Activated effector memory CD4-positive, alpha-beta T cell treated with anti-CD3 and anti-CD28 coated beads, Interleukin-2, amount 50 U/mL, for 16 hours (primary cell): ENCODE data around the gene TNS3.

Experiments used
- DNase-seq: peaks from one replicate; pipeline ENCODE4 v3.0.0-alpha.2; 2020

TNS3 gene

GRCh38 chr7:47539398-47540052, 42.4 kb downstream of the TNS3 start:
- no peak for DNase-seq

- no peak for DNase-seq
These were observed 43.0 kb downstream of the TNS3 start for GRCh38 chr7:47538846-47539311.

GRCh38 chr7:47537716-47538675, 43.9 kb downstream of the TNS3 start:
- no peak for DNase-seq

DNA sequence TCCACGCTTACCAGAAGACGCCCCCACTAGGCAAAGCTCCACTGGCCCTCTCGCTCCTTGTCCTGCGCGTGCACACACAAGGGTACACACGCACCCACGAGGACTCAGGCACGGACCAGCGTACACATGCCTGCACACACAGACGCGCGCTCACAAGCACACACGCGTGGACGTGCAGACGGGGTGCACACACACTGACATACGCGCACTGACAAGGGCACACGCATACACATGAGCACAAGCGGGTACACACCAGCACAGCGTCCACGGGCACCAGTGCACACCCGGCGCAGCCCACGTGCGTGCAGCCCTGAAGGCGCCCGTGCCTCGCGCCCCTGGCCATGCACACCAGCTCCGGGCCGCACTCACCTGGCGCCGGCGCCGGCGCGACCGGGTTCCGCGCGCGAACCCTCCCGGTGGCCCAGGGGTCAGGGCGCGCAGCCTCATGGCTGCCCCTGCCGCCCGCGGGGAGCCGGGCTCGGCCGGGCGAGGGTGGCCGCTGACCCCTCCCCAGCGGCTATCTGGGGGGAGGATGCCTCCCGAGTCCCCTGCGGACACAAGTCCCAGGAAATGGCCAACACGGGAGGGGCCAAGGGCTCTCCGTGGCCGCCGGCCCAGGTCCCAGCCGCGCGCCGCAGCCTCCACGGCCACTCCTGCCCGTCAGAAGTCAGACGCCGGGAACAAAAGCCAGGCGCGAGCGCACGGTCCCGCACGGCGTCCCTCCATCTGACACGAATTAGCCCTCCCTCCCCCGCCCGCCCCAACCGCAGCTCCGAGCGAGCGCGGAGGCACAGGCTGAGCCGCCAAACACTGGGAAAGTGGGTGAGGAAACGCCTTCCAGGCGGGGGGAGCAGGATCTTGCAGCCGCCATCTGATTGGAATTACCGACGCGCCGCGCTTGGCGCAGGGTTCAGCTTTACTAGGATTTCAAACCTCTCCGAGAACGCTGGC, 45.0 kb downstream of the TNS3 start:
- no peak for DNase-seq

GRCh38 chr7:47535704-47536628, 45.9 kb downstream of the TNS3 start:
- DNase-seq, result no peak

DNA sequence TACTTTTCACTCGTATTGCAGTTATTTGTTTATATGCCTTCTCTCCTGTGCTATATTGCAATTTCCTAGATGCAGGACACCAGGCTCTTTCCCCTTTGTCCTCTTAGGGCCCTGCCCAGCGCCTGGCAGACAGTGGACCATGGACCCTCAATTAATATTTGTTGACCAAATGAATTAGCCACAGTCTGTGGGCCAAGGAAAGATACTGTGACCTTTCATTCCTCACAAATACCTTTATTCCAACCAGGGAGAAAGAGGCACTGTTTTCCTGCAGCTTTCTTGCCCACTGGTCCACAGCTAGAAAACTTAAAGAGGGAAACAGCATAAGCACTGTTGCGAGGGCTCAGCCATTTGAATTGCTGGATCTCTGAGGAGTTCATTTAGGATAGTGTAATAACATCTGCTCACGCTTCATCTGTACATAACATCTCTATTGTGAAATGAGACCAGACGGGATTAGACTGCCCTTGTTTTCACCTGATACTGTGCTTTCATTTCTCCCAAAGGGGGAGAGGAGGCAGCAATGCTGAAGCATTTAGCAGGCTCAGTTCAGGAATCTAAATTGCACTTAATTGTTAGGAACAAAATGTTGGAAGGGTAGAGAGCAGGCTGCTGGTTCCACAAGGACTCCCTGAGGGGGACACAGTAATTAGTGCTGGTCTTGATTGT, 46.7 kb downstream of the TNS3 start:
- no peak for DNase-seq

DNA sequence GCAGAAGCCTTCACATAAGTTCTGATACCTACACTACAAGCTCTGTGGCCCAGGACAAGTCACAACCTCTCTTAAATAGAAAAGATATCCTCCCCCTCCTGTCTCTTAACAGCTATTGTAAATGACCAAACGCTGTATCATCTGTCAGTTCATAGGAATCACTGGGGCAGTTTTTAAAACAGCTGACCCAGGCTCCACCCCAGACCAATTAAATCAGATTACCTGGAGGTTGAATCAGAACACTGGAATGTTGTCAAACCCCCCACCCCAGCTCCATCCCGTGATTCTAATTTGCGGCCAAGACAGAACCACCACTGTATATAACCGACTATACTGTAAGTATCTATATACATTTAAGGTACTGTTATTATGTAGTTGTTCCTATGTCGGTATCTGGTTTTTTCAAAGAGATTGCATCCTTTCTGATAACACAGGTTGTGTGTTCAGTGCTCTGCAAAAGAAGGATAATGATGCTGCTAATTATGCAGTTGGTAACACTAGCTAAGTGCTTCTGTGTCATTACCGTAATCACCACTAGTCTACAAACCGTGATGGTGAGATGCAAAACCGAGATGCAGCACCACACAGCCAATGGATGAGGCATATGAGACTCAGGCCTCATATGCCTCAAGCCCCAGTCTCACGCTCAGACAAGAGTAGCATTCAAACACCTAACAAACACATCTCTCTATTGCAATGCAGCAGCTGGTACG, 47.4 kb downstream of the TNS3 start:
- DNase-seq, result no peak

- no peak for DNase-seq
These were observed 50.1 kb downstream of the TNS3 start for GRCh38 chr7:47531584-47532492.

DNA sequence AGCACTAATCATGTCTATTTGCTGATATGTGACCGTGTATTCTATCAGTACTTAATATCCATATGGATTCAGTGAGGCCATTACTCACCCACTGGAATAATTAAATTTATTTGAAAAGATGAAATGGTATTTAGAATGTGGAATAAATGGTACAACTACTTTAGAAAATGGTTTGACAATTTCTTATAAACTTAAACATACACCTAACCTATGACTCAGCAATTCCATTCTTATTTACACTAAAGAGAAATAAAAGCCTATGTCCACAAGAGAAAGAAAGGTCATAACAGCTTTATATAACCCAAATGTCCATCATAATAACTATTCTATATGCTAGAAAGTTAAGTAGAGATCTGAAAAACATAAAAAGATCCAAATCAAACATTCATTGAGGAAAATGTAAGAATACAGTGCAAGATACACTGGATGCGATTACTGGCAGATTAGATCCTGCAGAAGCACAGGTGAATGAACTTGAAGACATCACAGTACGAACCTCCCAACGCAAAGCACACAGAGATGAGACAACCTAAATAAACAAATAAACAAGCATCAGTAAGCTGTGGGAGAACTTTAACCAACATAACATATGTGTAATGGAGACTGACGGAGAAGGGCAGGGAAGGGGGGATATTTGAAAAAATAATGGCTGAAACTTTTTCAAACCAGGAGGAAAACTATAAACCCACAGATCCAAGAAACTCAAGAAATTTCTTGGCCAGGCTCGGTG, 51.9 kb downstream of the TNS3 start:
- no peak for DNase-seq

- DNase-seq, result no peak
These were observed 52.5 kb downstream of the TNS3 start for GRCh38 chr7:47529405-47529804.

DNA sequence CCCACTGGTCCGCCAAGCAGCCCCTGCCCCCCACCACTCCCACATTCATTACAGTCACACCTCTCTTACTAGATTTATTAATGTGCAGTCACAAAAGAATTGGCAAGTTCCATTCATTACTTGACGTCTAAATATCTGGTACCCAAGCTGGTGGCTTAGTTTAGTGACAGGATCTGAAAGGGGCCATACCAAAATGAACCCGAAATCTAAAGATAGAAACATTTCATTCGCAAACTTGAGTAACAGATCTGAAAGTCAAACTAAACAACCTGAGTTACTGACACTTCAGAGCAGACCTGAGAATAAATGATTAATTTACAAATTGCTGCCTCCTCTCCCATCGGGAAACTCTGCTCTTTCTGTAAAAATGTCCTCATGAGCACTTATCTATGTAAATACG, 53.4 kb downstream of the TNS3 start:
- no peak for DNase-seq

DNA sequence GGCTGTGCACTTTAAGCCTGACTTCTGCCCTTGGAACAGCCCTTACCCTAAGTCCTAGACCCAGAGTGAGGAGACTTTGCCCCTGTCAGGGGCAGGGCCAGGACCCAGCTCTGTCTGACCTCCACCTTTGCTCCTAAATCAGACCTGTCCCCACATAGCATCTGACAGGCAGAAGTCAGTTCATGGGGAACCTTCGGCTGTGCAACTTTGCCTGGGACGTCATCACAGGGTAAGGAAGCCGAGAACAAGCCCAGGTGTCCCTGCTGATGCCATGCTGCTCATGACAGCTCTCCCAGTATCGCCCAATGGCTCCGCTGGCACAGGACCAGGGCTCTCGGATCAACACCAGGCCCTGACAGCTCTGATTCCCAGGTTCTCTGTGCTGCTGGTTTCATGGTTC, 55.4 kb downstream of the TNS3 start:
- DNase-seq, result no peak

DNA sequence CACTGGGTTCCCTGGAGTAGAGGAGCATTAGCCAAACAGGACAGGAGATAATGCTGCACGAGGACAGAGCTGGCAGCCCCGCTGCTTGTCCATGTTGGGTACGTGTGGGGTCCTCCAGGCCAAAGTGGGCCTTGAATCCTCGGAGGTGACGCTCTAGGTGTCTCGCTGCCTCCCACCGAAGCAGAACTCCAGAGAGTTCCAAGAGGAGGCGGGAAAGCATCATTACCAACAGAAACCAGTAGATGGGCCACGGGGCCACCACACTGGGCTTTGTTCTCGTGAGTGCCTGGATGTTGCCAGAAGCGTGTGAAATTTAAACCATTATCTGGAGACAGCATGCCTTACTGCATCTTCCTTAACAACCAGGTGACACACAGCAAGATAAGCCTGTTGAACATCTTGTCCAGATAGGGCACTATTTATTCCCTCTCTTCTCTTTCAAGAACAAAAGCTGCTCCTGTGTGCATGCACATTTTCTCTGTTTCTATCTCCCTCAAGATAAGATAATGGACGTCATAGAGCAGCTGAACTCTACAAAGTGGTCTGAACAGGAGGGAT, 56.8 kb downstream of the TNS3 start:
- no peak for DNase-seq

- DNase-seq, result no peak
These were observed 58.5 kb downstream of the TNS3 start for GRCh38 chr7:47523401-47523800.

DNA sequence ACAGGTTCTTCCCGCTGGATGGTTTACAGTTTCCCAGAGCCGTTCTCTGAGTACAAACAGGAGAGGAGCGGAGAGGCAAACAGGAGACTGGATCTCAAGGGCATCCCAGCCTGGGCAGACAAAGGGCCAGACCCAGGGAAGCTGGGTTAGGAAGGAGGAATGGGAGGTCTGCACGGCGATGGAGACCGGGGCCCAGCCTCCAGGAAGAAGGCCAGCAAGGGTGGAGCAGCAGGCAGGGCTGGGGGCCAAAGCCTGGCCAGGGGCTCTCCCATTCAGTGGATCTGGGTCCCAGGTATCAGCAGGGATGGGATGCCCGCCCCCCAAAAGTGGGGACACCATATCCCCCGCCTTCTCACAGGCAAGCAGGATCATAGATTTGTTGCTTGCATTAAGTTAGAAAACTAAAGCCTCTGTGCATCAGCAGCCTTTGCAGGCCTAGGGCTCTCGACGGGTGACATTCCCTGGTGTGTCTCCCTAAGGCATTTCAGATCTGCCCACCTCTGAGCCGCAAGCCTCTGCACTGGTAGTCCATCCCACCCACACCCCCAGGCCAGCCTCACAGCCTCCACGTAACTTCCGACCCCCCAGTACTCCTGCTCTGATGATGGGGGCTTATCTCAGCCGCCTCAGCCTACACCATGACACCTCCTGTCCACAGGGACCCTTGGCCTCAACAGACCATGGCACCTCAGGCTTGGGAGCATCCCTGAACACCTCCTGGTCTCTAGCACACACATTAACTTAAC, 59.9 kb downstream of the TNS3 start:
- DNase-seq, result no peak

- no peak for DNase-seq
These were observed 60.7 kb downstream of the TNS3 start for GRCh38 chr7:47521011-47521795.

GRCh38 chr7:47520406-47520805, 61.5 kb downstream of the TNS3 start:
- DNase-seq, result no peak
